ENCODE measurements around the gene CAMSAP3. TPM values are rescaled to one million over a fixed set of nuclear protein-coding genes. Genes with fewer than 3 reads are reported as not detected.
A peak's percentile ranks its signal among the peaks of the same experiment; 100 is the strongest.

Gene CAMSAP3
- total and polyA plus RNA-seq, 2 donors from 2014 or later = 18.5 to 19.3 TPM

DNA sequence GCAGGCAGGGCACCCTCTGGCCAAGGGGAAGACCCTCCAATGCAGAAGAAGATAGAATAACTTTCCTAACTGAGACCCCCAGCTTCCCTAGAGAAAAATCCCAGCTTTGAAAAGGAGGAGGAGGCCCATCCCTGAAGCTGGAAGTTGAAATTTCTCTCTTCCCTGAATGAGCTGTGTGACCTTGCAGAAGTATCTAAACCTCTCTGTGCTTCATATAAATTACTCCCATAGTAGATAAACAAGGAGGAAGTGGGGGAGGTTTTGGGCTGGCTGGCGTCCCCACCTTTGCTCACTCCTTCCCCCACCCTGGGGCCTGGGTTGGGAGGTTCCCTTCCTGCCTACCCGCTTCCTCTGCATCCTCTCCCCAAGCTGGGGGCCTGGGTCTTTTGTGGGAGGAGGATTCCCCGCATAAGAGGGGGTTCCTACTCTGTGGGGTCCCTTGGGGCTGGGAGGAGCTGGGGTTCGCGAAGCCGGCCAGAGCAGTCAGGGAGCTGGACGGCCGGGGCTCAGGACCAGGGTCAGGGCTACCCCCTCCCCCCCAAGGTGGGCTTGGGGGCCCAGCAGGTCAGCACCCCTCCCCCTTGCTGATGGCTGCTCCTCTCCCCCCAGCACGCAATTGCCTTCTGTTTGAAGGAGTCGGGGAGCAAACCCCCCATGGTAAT, 11.7 kb downstream of the CAMSAP3 start:
- Histone ChIP-seq H3K27ac (ENCODE audit: low read depth in 2 of 2, low read length in 2 of 2) (no peak overlapping the region), H3K9me3 (ENCODE audit: control insufficient read depth in 2 of 3, insufficient read depth in 1 of 3, low read length in 3 of 3) (no peaks in the 10 kb centered on the region), H3K9ac (ENCODE audit: low read length in 3 of 3) (no peak overlapping the region), H3K36me3 (ENCODE audit: control insufficient read depth in 2 of 3, insufficient read depth in 3 of 3, low read length in 3 of 3) (peaks cover 0 to 3% (median 0%) of the 10 kb centered on the region in 3 donors), H3K4me3 (ENCODE audit: low read length in 3 of 3) (no peak overlapping the region), H3K27me3 (ENCODE audit: control insufficient read depth, insufficient read depth, low read length) (no peaks in the 10 kb centered on the region), H3K4me1 (ENCODE audit: control insufficient read depth in 2 of 3, insufficient read depth in 2 of 3, low read depth in 1 of 3, low read length in 3 of 3) (no peaks in the 10 kb centered on the region)
- DNase-seq (no peak), FAIRE-seq (no peak)
- intact Hi-C loops (cut with DNase I) = no loop called here
- TF ChIP-seq, protein P1, sequence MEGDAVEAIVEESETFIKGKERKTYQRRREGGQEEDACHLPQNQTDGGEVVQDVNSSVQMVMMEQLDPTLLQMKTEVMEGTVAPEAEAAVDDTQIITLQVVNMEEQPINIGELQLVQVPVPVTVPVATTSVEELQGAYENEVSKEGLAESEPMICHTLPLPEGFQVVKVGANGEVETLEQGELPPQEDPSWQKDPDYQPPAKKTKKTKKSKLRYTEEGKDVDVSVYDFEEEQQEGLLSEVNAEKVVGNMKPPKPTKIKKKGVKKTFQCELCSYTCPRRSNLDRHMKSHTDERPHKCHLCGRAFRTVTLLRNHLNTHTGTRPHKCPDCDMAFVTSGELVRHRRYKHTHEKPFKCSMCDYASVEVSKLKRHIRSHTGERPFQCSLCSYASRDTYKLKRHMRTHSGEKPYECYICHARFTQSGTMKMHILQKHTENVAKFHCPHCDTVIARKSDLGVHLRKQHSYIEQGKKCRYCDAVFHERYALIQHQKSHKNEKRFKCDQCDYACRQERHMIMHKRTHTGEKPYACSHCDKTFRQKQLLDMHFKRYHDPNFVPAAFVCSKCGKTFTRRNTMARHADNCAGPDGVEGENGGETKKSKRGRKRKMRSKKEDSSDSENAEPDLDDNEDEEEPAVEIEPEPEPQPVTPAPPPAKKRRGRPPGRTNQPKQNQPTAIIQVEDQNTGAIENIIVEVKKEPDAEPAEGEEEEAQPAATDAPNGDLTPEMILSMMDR (IDR thresholded peaks at IDR 0.05; ENCODE audit: borderline replicate concordance, extremely low read depth, insufficient read depth) = no peak

DNA sequence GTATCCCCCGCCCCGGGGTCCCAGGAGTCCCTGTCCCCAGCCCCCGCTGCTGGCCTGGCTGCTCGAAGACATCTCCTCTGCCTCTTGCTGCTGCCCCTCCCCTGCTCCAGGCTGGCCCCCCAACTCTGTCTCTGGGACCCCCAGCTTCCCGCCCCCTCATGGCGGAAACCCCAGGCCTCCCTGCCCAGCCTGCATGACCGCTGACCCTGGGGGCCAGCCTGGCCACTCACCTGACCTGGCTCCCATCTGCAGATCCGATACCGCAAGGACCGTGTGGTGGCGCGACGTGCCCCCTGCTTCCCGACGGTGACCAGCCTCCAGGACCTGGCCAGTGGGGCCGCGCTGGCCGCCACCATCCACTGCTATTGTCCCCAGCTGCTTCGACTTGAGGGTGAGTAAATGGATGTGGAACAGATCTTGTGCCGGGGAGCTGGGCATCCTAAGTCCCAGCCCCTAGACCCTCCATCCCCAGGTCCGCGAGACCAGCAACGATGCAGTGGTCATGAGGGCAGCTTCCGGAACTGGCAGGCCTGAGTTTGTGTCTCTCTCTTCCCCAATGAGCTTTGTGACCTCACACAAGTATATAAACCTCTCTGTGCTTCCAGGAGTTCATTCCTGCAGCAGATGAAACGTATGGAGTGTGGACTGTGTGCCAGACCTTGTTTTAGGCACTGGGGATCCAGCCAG, 12.4 kb downstream of the CAMSAP3 start:
- H3K36me3 ChIP-seq (ENCODE audit: control insufficient read depth in 2 of 3, insufficient read depth in 3 of 3, low read length in 3 of 3) = peaks cover 0 to 3% (median 0%) of the 10 kb centered on the region in 3 donors
- TF ChIP-seq, protein P1 (IDR thresholded peaks at IDR 0.05; ENCODE audit: borderline replicate concordance, extremely low read depth, insufficient read depth) = no peak
- H3K4me1 ChIP-seq (ENCODE audit: control insufficient read depth in 2 of 3, insufficient read depth in 2 of 3, low read depth in 1 of 3, low read length in 3 of 3) = no peaks in the 10 kb centered on the region
- no peak for DNase-seq
- no peaks in the 10 kb centered on the region for H3K9me3 ChIP-seq (ENCODE audit: control insufficient read depth in 2 of 3, insufficient read depth in 1 of 3, low read length in 3 of 3)
- H3K9ac ChIP-seq (ENCODE audit: low read length in 3 of 3) = no peak overlapping the region
- H3K27ac ChIP-seq (ENCODE audit: low read depth in 2 of 2, low read length in 2 of 2) = no peak overlapping the region
- intact Hi-C loops (cut with DNase I) = no loop called here
- H3K27me3 ChIP-seq (ENCODE audit: control insufficient read depth, insufficient read depth, low read length) = no peaks in the 10 kb centered on the region
- H3K4me3 ChIP-seq (ENCODE audit: low read length in 3 of 3) = no peak overlapping the region
- FAIRE-seq = no peak

DNA sequence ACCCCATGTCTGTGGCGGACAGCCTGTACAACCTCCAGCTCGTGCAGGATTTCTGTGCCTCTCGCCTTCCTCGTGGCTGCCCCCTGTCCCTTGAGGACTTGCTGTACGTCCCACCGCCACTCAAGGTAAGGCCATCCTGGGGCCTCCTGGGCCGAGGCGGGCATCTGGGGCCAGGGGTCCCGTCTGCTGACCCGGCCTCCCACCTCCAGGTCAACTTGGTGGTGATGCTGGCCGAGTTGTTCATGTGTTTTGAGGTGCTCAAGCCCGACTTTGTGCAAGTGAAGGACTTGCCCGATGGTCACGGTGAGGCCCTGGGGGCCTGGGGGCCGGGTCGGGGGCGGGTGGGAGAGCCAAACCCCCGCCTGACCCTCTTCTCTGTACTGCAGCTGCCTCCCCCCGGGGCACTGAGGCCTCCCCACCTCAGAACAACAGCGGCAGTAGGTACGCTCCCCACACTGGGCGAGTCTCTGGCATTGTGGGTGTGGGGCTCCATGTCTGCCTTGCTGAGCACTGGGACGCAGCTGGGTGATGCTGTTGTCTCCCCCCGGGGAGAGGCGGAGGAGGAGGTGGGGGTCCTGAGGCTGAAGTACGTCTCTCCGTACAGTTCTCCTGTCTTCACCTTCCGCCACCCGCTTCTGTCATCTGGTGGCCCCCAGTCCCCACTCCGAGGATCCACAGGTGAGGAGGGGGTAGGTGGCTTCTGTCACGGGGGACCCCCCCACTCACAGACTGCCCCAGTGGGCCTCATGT, 15.0 kb downstream of the CAMSAP3 start:
- intact Hi-C loops (cut with DNase I) = no loop called here
- peak in 1 of 5 donors; percentile 55 for DNase-seq
- TF ChIP-seq, protein P1 (IDR thresholded peaks at IDR 0.05; ENCODE audit: borderline replicate concordance, extremely low read depth, insufficient read depth) = no peak
- peaks cover 0 to 3% (median 0%) of the 10 kb centered on the region in 3 donors for H3K36me3 ChIP-seq (ENCODE audit: control insufficient read depth in 2 of 3, insufficient read depth in 3 of 3, low read length in 3 of 3)
- FAIRE-seq = no peak
- no peak overlapping the region for H3K4me3 ChIP-seq (ENCODE audit: low read length in 3 of 3)
- no peak overlapping the region for H3K9ac ChIP-seq (ENCODE audit: low read length in 3 of 3)
- H3K9me3 ChIP-seq (ENCODE audit: control insufficient read depth in 2 of 3, insufficient read depth in 1 of 3, low read length in 3 of 3) = no peaks in the 10 kb centered on the region
- H3K27me3 ChIP-seq (ENCODE audit: control insufficient read depth, insufficient read depth, low read length) = no peaks in the 10 kb centered on the region
- H3K27ac ChIP-seq (ENCODE audit: low read depth in 2 of 2, low read length in 2 of 2) = no peak overlapping the region
- H3K4me1 ChIP-seq (ENCODE audit: control insufficient read depth in 2 of 3, insufficient read depth in 2 of 3, low read depth in 1 of 3, low read length in 3 of 3) = no peaks in the 10 kb centered on the region
